Subcutaneous adipose tissue (tissue), 4 donors: ENCODE data around the gene SLC44A3. TPM values are rescaled to one million over a fixed set of nuclear protein-coding genes. Genes with fewer than 3 reads are reported as not detected.

Source experiments
- CTCF ChIP-seq: fragments of 450-650 bp; IDR thresholded peaks from one replicate; pipeline ENCODE4 v1.5.1; 2016; ENCODE audit warnings: low read depth, mild to moderate bottlenecking, control low read depth, antibody characterized with exemption, moderate library complexity
- total RNA-seq, 4 donors: library from RNA; depleted of rRNA; stranded (reverse); fragments of >200 nt; gene quantifications; one replicate each; pipeline ENCODE4 v1.1.0, GENCODE V29; 2016

The SLC44A3 gene
- total RNA-seq, 4 donors from 2014 or later, result 0.98 to 2.3 (median 1.5) TPM

- TF ChIP-seq CTCF, result no peak
These were observed 12.9 kb downstream of the SLC44A3 start for GRCh38 chr1:94832931-94833585.

- no peak for TF ChIP-seq CTCF
These were observed 16.7 kb downstream of the SLC44A3 start for GRCh38 chr1:94836891-94837290.

GRCh38 chr1:94840808-94841207 is 20.7 kb downstream of the SLC44A3 start:
- TF ChIP-seq CTCF, result no peak

- no peak for TF ChIP-seq CTCF
These were observed 23.3 kb downstream of the SLC44A3 start for GRCh38 chr1:94843430-94843829.

- no peak for TF ChIP-seq CTCF
These were observed 23.7 kb downstream of the SLC44A3 start for GRCh38 chr1:94843846-94844245.

GRCh38 chr1:94846308-94846707 is 26.2 kb downstream of the SLC44A3 start:
- TF ChIP-seq CTCF, result no peak

- no peak for TF ChIP-seq CTCF
These were observed 31.4 kb downstream of the SLC44A3 start for GRCh38 chr1:94851571-94851970.
